Neuronal stem cell (in vitro differentiated cells): ENCODE data around the gene IDH3G.

ENCODE experiments used
- DNase-seq: peaks from one replicate; pipeline ENCODE4 v3.0.0-alpha.2; 2013; ENCODE audit warnings: low spot score
- H2AFZ ChIP-seq: one replicate; pipeline ENCODE4 v1.6.1; 2013; ENCODE audit warnings: mild to moderate bottlenecking, low read length, inconsistent platforms
- H2AK5ac ChIP-seq: 2 replicates; pipeline ENCODE4 v1.6.1; 2013; ENCODE audit warnings: low read depth, mild to moderate bottlenecking, inconsistent platforms, low read length, moderate library complexity, mixed read lengths
- H2BK120ac ChIP-seq: 2 replicates; pipeline ENCODE4 v1.6.1; 2013; ENCODE audit warnings: low read depth, mild to moderate bottlenecking, inconsistent platforms, low read length, moderate library complexity, mixed read lengths
- H2BK12ac ChIP-seq: one replicate; pipeline ENCODE4 v1.6.1; 2013; ENCODE audit warnings: low read length, inconsistent platforms
- H2BK15ac ChIP-seq: 2 replicates; pipeline ENCODE4 v1.6.1; 2013; ENCODE audit warnings: mild to moderate bottlenecking, low read length, inconsistent platforms, mixed read lengths
- H2BK5ac ChIP-seq: one replicate; pipeline ENCODE4 v1.6.1; 2013; ENCODE audit warnings: inconsistent platforms, mild to moderate bottlenecking, low read length, moderate library complexity
- H3K14ac ChIP-seq: one replicate; pipeline ENCODE4 v1.6.1; 2013; ENCODE audit warnings: low read length, inconsistent platforms
- H3K18ac ChIP-seq: 2 replicates; pipeline ENCODE4 v1.6.1; 2013; ENCODE audit warnings: low read length, inconsistent platforms
- H3K23ac ChIP-seq: 2 replicates; pipeline ENCODE4 v1.6.1; 2013; ENCODE audit warnings: low read depth, mild to moderate bottlenecking, mixed read lengths, low read length, inconsistent platforms; ENCODE audit not compliant: poor library complexity
- H3K27ac ChIP-seq: replicated peaks from 3 replicates; pipeline ENCODE4 v1.5.1; 2013; ENCODE audit warnings: low read length, inconsistent platforms
- H3K27me3 ChIP-seq, 3 experiments: 2 replicates each; pipeline ENCODE4 v1.6.1; 2013; ENCODE audit warnings: low read length in 3 of 3, mild to moderate bottlenecking in 2 of 3, inconsistent platforms in 1 of 3, low read depth in 1 of 3, mixed read lengths in 1 of 3, moderate library complexity in 1 of 3; ENCODE audit not compliant: control insufficient read depth in 3 of 3, insufficient read depth in 3 of 3
- H3K36me3 ChIP-seq, 2 donors: replicated peaks in 1 of 2; 2 replicates each; pipeline ENCODE4 v1.6.1; 2013; ENCODE audit warnings: low read length in 2 of 2; ENCODE audit not compliant: control insufficient read depth in 2 of 2, insufficient read depth in 2 of 2
- H3K4ac ChIP-seq: 2 replicates; pipeline ENCODE4 v1.6.1; 2013; ENCODE audit warnings: inconsistent platforms, mild to moderate bottlenecking, low read length, moderate library complexity
- H3K4me1 ChIP-seq, 2 donors: 1 replicate in 1 of 2; 2 replicates in 1 of 2; pipeline ENCODE4 v1.6.1; 2013; ENCODE audit warnings: low read length in 2 of 2, low read depth in 1 of 2; ENCODE audit not compliant: control insufficient read depth in 2 of 2, insufficient read depth in 1 of 2
- H3K4me2 ChIP-seq: one replicate; pipeline ENCODE4 v1.6.1; 2013; ENCODE audit warnings: mild to moderate bottlenecking, low read length, inconsistent platforms; ENCODE audit not compliant: insufficient read depth, poor library complexity, severe bottlenecking
- H3K4me3 ChIP-seq, 2 donors: 2 replicates each; pipeline ENCODE4 v1.5.1; 2013; ENCODE audit warnings: low read length in 2 of 2, mild to moderate bottlenecking in 2 of 2, inconsistent platforms in 1 of 2, moderate library complexity in 1 of 2
- H3K79me1 ChIP-seq: one replicate; pipeline ENCODE4 v1.6.1; 2013; ENCODE audit warnings: low read depth, mild to moderate bottlenecking, inconsistent platforms, low read length, moderate library complexity
- H3K9ac ChIP-seq: one replicate; pipeline ENCODE4 v1.6.1; 2013; ENCODE audit warnings: mild to moderate bottlenecking, low read depth, low read length, inconsistent platforms; ENCODE audit not compliant: poor library complexity
- H3K9me3 ChIP-seq, 2 donors: replicated peaks in 1 of 2; 2 replicates each; pipeline versions ENCODE3 to v1.6.1; 2013; ENCODE audit warnings: low read length in 2 of 2, mild to moderate bottlenecking in 2 of 2, inconsistent platforms in 1 of 2, low read depth in 1 of 2, mixed read lengths in 1 of 2, moderate library complexity in 1 of 2; ENCODE audit not compliant: control insufficient read depth in 2 of 2, insufficient read depth in 1 of 2
- H4K8ac ChIP-seq: one replicate; pipeline ENCODE4 v1.6.1; 2013; ENCODE audit warnings: low read depth, mild to moderate bottlenecking, inconsistent platforms, low read length, moderate library complexity
- H4K91ac ChIP-seq: one replicate; pipeline ENCODE4 v1.6.1; 2013; ENCODE audit warnings: low read length, low read depth, mild to moderate bottlenecking, inconsistent platforms; ENCODE audit not compliant: poor library complexity
- WGBS, 2 donors: extraction: QIAGEN DNeasy Blood & Tissue Kit; methylation state at CpG; one replicate each; pipeline ENCODE4 v1.1.7; 2013; ENCODE audit warnings: missing lambda C conversion rate in 2 of 2, mixed read lengths in 1 of 2; ENCODE audit not compliant: insufficient read length in 2 of 2, insufficient replicate concordance in 1 of 2; ENCODE audit errors: extremely low coverage in 2 of 2; 5-methylcytosine and 5-hydroxymethylcytosine counted together

The IDH3G gene

DNA sequence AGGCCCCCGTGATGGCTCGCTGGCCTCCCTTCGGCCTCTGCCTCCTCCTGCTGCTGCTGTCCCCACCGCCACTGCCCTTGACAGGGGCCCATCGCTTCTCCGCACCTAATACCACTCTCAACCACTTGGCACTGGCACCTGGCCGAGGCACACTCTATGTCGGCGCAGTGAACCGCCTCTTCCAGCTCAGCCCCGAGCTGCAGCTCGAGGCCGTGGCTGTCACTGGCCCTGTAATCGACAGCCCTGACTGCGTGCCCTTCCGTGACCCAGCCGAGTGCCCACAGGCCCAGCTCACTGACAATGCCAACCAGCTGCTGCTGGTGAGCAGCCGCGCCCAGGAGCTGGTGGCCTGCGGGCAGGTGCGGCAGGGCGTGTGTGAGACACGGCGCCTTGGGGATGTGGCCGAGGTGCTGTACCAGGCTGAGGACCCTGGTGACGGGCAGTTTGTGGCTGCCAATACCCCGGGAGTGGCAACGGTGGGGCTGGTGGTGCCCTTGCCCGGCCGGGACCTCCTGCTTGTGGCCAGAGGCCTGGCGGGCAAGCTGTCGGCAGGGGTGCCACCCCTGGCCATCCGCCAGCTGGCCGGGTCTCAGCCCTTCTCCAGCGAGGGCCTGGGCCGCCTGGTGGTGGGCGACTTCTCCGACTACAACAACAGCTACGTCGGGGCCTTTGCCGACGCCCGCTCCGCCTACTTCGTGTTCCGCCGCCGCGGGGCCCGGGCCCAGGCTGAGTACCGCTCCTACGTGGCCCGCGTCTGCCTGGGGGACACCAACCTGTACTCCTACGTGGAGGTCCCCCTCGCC, 27.1 kb downstream of the IDH3G start:
- DNase-seq: no peak
- Histone ChIP-seq H3K27ac (no peak overlapping the region), H2AK5ac (peak overlapping the region; percentile 89), H3K23ac (no peak overlapping the region), H3K36me3 (no peaks in the 10 kb centered on the region), H3K9ac (no peak overlapping the region), H4K8ac (no peak overlapping the region), H3K4me3 (no peak overlapping the region), H3K9me3 (no peaks in the 10 kb centered on the region), H3K4ac (no peak overlapping the region), H2BK15ac (no peak overlapping the region), H3K14ac (peak overlapping the region; percentile 17), H2AFZ (peak overlapping the region; percentile 68), H3K18ac (peak overlapping the region; percentile 64), H4K91ac (no peak overlapping the region), H2BK5ac (no peak overlapping the region), H3K4me2 (no peak overlapping the region), H2BK120ac (no peak overlapping the region), H3K27me3 (no peaks in the 10 kb centered on the region), H3K79me1 (no peaks in the 10 kb centered on the region), H3K4me1 (peaks cover 9 to 17% of the 10 kb centered on the region in 2 donors), H2BK12ac (peak overlapping the region; percentile 88)
- WGBS, 2 donors: no CpG with 5 or more reads among the region's 56 CpGs

DNA sequence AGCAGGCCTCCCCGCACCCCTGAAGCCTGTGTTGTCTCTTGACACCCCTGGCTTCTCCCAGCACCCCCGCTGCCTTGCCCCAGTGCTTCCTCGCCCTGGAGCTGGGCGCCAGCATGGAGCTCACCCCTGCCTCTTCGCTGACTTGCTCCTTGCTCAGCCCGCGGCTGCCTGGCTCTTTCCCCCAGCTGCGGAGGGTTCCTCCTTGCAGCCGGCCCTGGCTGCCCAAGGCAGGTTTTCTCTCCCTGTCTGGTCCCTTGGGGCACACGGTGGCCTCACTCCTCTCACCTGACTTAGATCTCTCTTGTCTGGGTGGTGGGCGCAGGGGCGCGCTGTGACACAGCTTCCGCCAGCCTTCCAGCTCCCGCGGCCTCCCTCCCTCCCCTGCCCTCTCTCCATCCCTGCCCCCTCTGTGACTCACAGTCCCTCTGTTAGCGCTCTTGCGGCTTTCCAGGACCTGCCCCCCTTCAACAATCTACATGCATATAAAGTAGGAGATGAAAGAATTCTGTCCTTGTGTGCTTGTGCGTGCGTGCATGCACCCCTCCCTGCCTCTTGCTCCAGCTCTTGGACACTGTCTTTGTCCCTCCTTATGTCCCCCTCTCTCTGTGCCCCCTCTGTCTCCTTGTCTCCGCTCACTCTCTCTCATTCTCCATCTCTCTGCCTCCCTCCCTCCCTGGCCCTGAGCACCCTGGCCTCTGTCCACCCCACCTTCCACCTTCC, 27.9 kb downstream of the IDH3G start:
- H3K4me1 ChIP-seq: peaks cover 9 to 17% of the 10 kb centered on the region in 2 donors
- H2BK15ac ChIP-seq: peak overlapping the region; percentile 58
- peak overlapping the region; percentile 39 for H2BK5ac ChIP-seq
- H4K91ac ChIP-seq: no peak overlapping the region
- H3K27ac ChIP-seq: no peak overlapping the region
- H2BK120ac ChIP-seq: no peak overlapping the region
- H2AFZ ChIP-seq: peak overlapping the region; percentile 68
- H3K9me3 ChIP-seq: no peaks in the 10 kb centered on the region
- H3K36me3 ChIP-seq: no peaks in the 10 kb centered on the region
- no peaks in the 10 kb centered on the region for H3K27me3 ChIP-seq
- DNase-seq: no peak
- peak overlapping the region in 1 of 2 donors; percentile 37 for H3K4me3 ChIP-seq
- H2BK12ac ChIP-seq: no peak overlapping the region
- H3K18ac ChIP-seq: peak overlapping the region; percentile 71
- WGBS, 2 donors: no CpG with 5 or more reads among the region's 21 CpGs
- H2AK5ac ChIP-seq: peak overlapping the region; percentile 89
- peak overlapping the region; percentile 55 for H3K23ac ChIP-seq
- peak overlapping the region; percentile 17 for H3K14ac ChIP-seq
- no peak overlapping the region for H3K4ac ChIP-seq
- H3K4me2 ChIP-seq: no peak overlapping the region
- H4K8ac ChIP-seq: peak overlapping the region; percentile 43
- H3K79me1 ChIP-seq: no peaks in the 10 kb centered on the region
- peak overlapping the region; percentile 21 for H3K9ac ChIP-seq

DNA sequence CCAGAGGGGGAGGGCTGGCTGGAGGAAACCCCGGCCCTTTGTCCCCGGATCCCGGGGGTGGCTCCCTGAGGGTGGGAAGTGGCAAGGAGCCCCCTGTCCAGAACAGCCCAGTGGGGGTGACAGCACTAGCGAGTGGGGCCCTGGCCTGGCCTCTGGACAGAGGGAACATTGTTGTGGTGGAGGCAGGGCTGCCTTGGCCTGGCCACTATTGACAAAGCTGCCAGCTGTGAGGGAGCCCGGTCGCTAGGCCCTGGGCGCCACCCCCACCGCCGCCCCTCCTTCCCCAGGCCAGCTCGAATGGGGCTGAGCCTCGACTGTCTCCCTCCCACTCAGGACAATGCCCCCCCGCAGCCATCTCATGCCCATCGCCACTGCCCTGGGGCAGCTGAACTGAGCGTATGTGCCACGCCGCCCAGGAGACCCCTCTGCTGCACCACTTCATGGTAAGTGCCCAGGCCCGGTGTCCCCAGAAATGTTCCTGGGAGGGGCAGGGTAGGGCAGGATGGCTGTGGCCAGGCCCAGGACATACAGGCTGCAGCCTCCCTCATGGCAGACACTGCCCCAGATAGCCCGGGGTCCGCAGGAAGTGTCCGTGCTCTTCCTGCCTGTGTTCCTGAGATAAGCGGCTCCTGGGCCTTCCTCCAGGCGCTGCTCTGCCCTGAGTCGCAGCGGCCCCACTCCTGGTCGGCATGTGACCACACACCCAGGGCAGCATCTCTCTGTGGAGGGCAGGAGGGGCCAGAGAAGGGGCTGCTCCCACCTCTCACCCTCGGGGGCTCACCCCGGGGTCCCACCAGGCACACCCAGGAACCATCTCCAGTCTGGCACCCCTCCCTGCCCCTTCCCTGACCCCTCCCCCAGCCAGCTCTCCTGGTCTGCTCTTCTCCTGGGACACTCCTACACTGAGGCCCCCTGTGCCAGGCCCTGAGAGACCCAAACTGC, 28.8 kb downstream of the IDH3G start:
- Histone ChIP-seq H2BK12ac (no peak overlapping the region), H3K4me3 (peak overlapping the region in 1 of 2 donors; percentile 37)
- no peak for DNase-seq

More for the DNA sequence above, 28.8 kb downstream of the IDH3G start:
- Histone ChIP-seq H3K79me1 (no peaks in the 10 kb centered on the region), H3K9me3 (no peaks in the 10 kb centered on the region), H3K36me3 (no peaks in the 10 kb centered on the region), H4K8ac (peak overlapping the region; percentile 43), H2BK120ac (no peak overlapping the region), H3K4me2 (no peak overlapping the region), H3K27ac (no peak overlapping the region), H3K9ac (no peak overlapping the region), H2AK5ac (peak overlapping the region; percentile 81), H3K23ac (peak overlapping the region; percentile 43), H2AFZ (peak overlapping the region; percentile 68), H3K4me1 (peaks cover 9 to 17% of the 10 kb centered on the region in 2 donors), H3K18ac (peak overlapping the region; percentile 64), H4K91ac (no peak overlapping the region), H3K14ac (peak overlapping the region; percentile 38), H3K27me3 (no peaks in the 10 kb centered on the region), H3K4ac (no peak overlapping the region), H2BK15ac (peak overlapping the region; percentile 58), H2BK5ac (peak overlapping the region; percentile 39)
- no CpG with 5 or more reads among the region's 27 CpGs for WGBS, 2 donors
